Uterus (tissue), 2 donors: ENCODE measurements around the gene SLC39A2.

Source experiments
- CTCF ChIP-seq, 4 experiments: fragments of 200-600 bp in 2 of 4; fragments of 450-650 bp in 2 of 4; sonication (generic) in 2 of 4; IDR thresholded peaks; one replicate each; pipeline ENCODE4 v1.5.1; 2016 to 2019; ENCODE audit warnings: antibody characterized with exemption in 4 of 4, mild to moderate bottlenecking in 2 of 4, moderate library complexity in 1 of 4
- POLR2A ChIP-seq, 2 donors: fragments of 450-650 bp; IDR thresholded peaks; one replicate each; pipeline ENCODE4 v1.6.1; 2016; ENCODE audit warnings: antibody characterized with exemption in 2 of 2, mild to moderate bottlenecking in 1 of 2, moderate library complexity in 1 of 2

GRCh38 chr14:21047378-21047781 lies 48.3 kb downstream of the SLC39A2 start:
- no peak for TF ChIP-seq CTCF (IDR thresholded peaks at IDR 0.05)
- no peak for TF ChIP-seq POLR2A (IDR thresholded peaks at IDR 0.05)
